Measurements from ENCODE around the gene CLCN7.

The CLCN7 gene

DNA sequence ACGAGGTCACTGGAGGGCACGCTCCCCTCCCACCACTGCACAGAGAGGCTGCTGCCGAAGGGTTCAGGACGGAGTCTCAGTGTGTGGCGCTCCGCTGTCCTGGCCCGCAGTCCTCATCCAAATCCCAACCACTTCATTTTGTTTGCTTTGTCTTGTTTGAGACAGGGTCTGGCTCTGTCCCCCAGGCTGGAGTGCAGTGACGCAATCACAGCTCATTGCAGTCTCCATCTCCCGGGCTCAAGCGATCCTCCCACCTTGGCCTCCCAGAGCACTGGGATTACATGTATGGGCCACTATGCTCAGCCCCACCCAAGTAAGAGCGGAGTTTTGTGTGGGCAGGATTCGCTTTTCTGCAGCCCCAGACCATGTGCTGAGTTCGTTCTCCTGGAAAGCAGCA, 73.1 kb downstream of the CLCN7 start:
- Histone ChIP-seq H3K4me3 (ENCODE audit: low read length) (no peak overlapping the region), H3K27me3 (ENCODE audit: low read depth, low read length) (no peaks in the 10 kb centered on the region), H3K4me2 (ENCODE audit: low read length) (no peak overlapping the region), H3K36me3 (replicated peaks; ENCODE audit: low read depth, low read length) (peaks cover 11% of the 10 kb centered on the region), H3K9me3 (ENCODE audit: insufficient read depth, low read length) (no peaks in the 10 kb centered on the region), H3K27ac (ENCODE audit: low read length) (no peak overlapping the region), H3K9ac (ENCODE audit: low read length) (no peak overlapping the region), H3K4me1 (ENCODE audit: low read length) (no peaks in the 10 kb centered on the region), H3K79me2 (ENCODE audit: low read length) (peaks cover 15% of the 10 kb centered on the region; the same call in 1 of the 2 replicates), H2AFZ (ENCODE audit: low read depth, low read length) (no peak overlapping the region), H4K20me1 (ENCODE audit: insufficient read depth, low read length) (peaks cover 19% of the 10 kb centered on the region)
- no peak for TF ChIP-seq CTCF (IDR thresholded peaks at IDR 0.05; ENCODE audit: low read depth, low read length)
- no peak for TF ChIP-seq EZH2phosphoT487 (IDR thresholded peaks at IDR 0.05; ENCODE audit: low read depth)

DNA sequence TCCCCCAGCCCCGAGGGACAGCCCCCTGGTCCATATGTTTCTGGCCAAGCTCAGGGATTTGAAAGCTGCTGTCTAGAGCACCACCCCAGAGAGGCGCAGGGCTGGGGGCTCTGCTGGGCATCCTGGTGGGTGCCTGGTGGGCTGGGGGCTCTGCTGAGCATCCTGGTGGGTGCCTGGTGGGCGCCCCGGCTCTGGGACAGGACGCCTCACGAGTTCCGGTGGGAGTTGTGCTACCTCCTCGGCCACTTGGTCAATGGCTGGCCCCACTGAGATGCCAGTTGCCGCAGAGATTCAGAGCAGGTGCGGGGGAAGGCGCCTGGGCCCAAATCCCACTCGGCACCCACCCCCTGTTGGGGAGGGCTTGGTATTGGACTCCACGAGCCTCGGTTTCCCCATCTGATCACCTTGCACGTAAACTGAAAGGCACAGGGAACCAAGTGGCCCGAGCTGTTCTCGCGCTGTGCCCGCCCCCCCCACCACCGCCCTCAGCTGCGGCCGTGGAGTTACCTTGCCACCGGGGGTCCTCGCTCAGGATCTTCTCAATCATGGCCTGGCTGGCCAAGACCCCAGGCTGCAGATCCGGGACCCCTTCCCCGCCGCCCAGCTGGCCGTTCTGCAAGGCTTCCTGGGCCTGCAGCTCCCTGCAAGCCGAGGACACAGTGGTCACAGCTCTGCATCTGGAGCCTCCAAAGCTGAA, 73.6 kb downstream of the CLCN7 start:
- H4K20me1 ChIP-seq (ENCODE audit: insufficient read depth, low read length): peaks cover 15% of the 10 kb centered on the region
- no peaks in the 10 kb centered on the region for H3K27me3 ChIP-seq (ENCODE audit: low read depth, low read length)
- TF ChIP-seq CTCF (IDR thresholded peaks at IDR 0.05; ENCODE audit: low read depth, low read length) (no peak), EZH2phosphoT487 (IDR thresholded peaks at IDR 0.05; ENCODE audit: low read depth) (no peak)
- no peak overlapping the region for H3K27ac ChIP-seq (ENCODE audit: low read length)
- H3K4me3 ChIP-seq (ENCODE audit: low read length): no peak overlapping the region
- no peak overlapping the region for H3K4me2 ChIP-seq (ENCODE audit: low read length)
- no peak overlapping the region for H3K9ac ChIP-seq (ENCODE audit: low read length)
- no peaks in the 10 kb centered on the region for H3K4me1 ChIP-seq (ENCODE audit: low read length)
- H2AFZ ChIP-seq (ENCODE audit: low read depth, low read length): no peak overlapping the region
- H3K79me2 ChIP-seq (ENCODE audit: low read length): peaks cover 15% of the 10 kb centered on the region; the same call in 1 of the 2 replicates
- no peaks in the 10 kb centered on the region for H3K9me3 ChIP-seq (ENCODE audit: insufficient read depth, low read length)
- peaks cover 11% of the 10 kb centered on the region for H3K36me3 ChIP-seq (replicated peaks; ENCODE audit: low read depth, low read length)

DNA sequence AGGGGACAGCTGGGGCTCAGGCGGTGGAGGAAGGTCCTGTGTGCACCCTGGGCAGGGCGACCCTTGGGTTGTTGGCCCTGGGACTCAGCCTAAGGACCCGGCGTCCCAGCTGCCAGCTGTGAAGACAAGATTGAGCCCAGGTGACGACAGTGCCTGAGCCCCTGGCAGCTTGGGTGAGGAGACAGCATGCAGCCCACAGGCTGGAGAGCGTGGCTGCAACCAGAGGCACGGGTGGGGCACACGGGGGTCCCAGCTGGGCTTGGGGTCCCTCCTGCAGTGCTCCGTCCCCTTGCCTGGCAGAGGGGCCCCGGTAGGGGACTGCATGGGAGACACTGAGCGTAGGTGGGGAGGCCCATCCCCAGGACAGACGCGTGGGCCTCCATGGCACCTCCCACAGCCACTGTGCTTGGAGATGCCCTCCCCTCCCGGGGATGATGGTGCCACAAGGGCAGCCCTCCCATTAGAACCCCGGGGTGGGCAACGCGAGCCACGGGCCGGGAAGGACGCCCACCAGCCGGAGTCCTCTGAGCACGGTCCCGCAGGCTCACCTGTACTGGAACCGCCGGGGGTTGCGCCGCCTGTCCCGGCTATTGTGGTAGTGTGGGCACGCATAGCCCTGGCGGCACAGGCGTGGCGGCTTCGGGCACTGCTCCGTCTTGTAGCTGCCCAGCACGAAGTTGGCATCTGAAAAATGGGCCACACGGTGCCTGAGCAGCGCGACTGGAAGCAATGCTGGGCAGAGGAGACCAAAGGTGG, 75.8 kb downstream of the CLCN7 start:
- H3K4me2 ChIP-seq (ENCODE audit: low read length): no peak overlapping the region
- TF ChIP-seq EZH2phosphoT487 (IDR thresholded peaks at IDR 0.05; ENCODE audit: low read depth): no peak
- no peak for TF ChIP-seq CTCF (IDR thresholded peaks at IDR 0.05; ENCODE audit: low read depth, low read length)
- no peak overlapping the region for H3K9ac ChIP-seq (ENCODE audit: low read length)
- H2AFZ ChIP-seq (ENCODE audit: low read depth, low read length): no peak overlapping the region
- no peaks in the 10 kb centered on the region for H3K9me3 ChIP-seq (ENCODE audit: insufficient read depth, low read length)
- no peaks in the 10 kb centered on the region for H3K27me3 ChIP-seq (ENCODE audit: low read depth, low read length)
- H3K27ac ChIP-seq (ENCODE audit: low read length): no peak overlapping the region
- no peaks in the 10 kb centered on the region for H3K4me1 ChIP-seq (ENCODE audit: low read length)
- H3K79me2 ChIP-seq (ENCODE audit: low read length): peaks cover 4% of the 10 kb centered on the region; the same call in 1 of the 2 replicates
- H3K36me3 ChIP-seq (replicated peaks; ENCODE audit: low read depth, low read length): peaks cover 11% of the 10 kb centered on the region
- no peak overlapping the region for H3K4me3 ChIP-seq (ENCODE audit: low read length)
- H4K20me1 ChIP-seq (ENCODE audit: insufficient read depth, low read length): 0 out of 2 replicates have a peak, but pooled peaks cover under 1% of the 10 kb centered on the region

DNA sequence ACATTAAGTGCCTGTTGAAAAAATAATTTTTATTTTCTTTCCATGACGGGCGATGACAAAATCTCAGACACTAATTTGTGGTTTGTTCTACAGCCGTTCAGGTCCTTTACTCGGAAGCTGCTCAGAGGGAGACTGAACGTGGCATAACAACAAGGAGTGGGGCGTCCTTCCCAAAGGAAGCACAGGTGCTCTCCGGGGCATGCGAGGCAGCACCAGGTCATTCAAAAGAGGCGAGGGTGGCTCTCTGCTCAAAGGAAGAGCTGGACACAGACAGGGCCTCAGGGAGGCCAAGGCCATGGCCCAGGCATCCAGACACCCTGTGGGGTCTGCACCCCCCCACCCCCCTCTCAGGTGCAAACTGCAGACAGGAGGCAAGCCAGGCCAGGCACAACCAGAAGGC, 76.5 kb downstream of the CLCN7 start:
- Histone ChIP-seq H3K27ac (ENCODE audit: low read length) (no peak overlapping the region), H2AFZ (ENCODE audit: low read depth, low read length) (no peak overlapping the region), H3K9ac (ENCODE audit: low read length) (no peak overlapping the region), H3K4me3 (ENCODE audit: low read length) (no peak overlapping the region), H4K20me1 (ENCODE audit: insufficient read depth, low read length) (no peaks in the 10 kb centered on the region), H3K27me3 (ENCODE audit: low read depth, low read length) (no peaks in the 10 kb centered on the region), H3K79me2 (ENCODE audit: low read length) (peaks cover 4% of the 10 kb centered on the region; the same call in 1 of the 2 replicates), H3K4me2 (ENCODE audit: low read length) (no peak overlapping the region), H3K36me3 (replicated peaks; ENCODE audit: low read depth, low read length) (peaks cover 11% of the 10 kb centered on the region), H3K9me3 (ENCODE audit: insufficient read depth, low read length) (no peaks in the 10 kb centered on the region), H3K4me1 (ENCODE audit: low read length) (no peaks in the 10 kb centered on the region)
- TF ChIP-seq EZH2phosphoT487 (IDR thresholded peaks at IDR 0.05; ENCODE audit: low read depth) (no peak), CTCF (IDR thresholded peaks at IDR 0.05; ENCODE audit: low read depth, low read length) (no peak)

Data from OCI-LY3 (cell line).